ENCODE results near the gene ANKRD23. TPM values are rescaled to one million over a fixed set of nuclear protein-coding genes. Genes with fewer than 3 reads are reported as not detected.

The ANKRD23 gene
- total and polyA plus RNA-seq, 2 of the 13 experiments (the other 11 are each of a cell fraction or from before 2014, with no cell fraction given): 1.5 to 1.6 TPM

- TF ChIP-seq ZNF362 (CRISPR knock-in tag; IDR thresholded peaks at IDR 0.05; ENCODE audit: borderline replicate concordance): peak; percentile 62; the same call in 1 of the 2 replicates
- TF ChIP-seq SNAPC2 (CRISPR knock-in tag; IDR thresholded peaks at IDR 0.05): peak; percentile 74; the same call in 1 of the 2 replicates
- no peak; the same call in 1 of the 2 replicates for TF ChIP-seq ZNF607 (CRISPR knock-in tag; IDR thresholded peaks at IDR 0.05; ENCODE audit: borderline replicate concordance)
- peak; percentile 74 for TF ChIP-seq ZHX1 (CRISPR knock-in tag; IDR thresholded peaks at IDR 0.05; ENCODE audit: low read depth)
- TF ChIP-seq ZNF224 (CRISPR knock-in tag; IDR thresholded peaks at IDR 0.05): peak; percentile 41; the same call in 1 of the 2 replicates
- peak; percentile 91 for TF ChIP-seq ZSCAN31 (CRISPR knock-in tag; IDR thresholded peaks at IDR 0.05; ENCODE audit: low read depth)
- TF ChIP-seq NCOA1 (CRISPR knock-in tag; IDR thresholded peaks at IDR 0.05): 0 out of 2 replicates have a peak, but pooled peaks have one; percentile 75
- peak; percentile 93 for TF ChIP-seq PITX1 (CRISPR knock-in tag; IDR thresholded peaks at IDR 0.05)
- peak; percentile 70; the same call in 1 of the 2 replicates for TF ChIP-seq ZNF263 (CRISPR knock-in tag; IDR thresholded peaks at IDR 0.05)
- TF ChIP-seq ATRX (CRISPR knock-in tag; IDR thresholded peaks at IDR 0.05; ENCODE audit: borderline replicate concordance): no peak
- no peak for TF ChIP-seq GPN1 (CRISPR knock-in tag; IDR thresholded peaks at IDR 0.05; ENCODE audit: borderline replicate concordance)
- TF ChIP-seq DNMT1 (CRISPR knock-in tag; IDR thresholded peaks at IDR 0.05): 0 out of 2 replicates have a peak, but pooled peaks have one; percentile 81
- TF ChIP-seq EZH2 (conservative IDR thresholded peaks at IDR 0.05; ENCODE audit: low read depth, low read length): no peak
- TF ChIP-seq TBP (CRISPR knock-in tag; IDR thresholded peaks at IDR 0.05): no peak
- no peak for TF ChIP-seq ZNF34 (CRISPR knock-in tag; IDR thresholded peaks at IDR 0.05; ENCODE audit: borderline replicate concordance)
- TF ChIP-seq ZBTB40 (IDR thresholded peaks at IDR 0.05): no peak
- TF ChIP-seq ZBTB40 (CRISPR knock-in tag; IDR thresholded peaks at IDR 0.05): peak; percentile 82; the same call in 1 of the 2 replicates
These were observed 24.5 kb downstream of the ANKRD23 start (continued) for GRCh38 chr2:96819128-96819875.

Measured in HepG2 (cell line).